GM21576 (cell line): ENCODE measurements around the gene PITX1.
"Not testable (repeated sequence)": the region's sequence is repeated elsewhere in the genome, so short reads cannot be mapped to it uniquely, and the experiment has no call there.

Source experiments
- ATAC-seq: cut with Tn5 transposase; IDR thresholded peaks from one replicate; pipeline ENCODE4 v1.9.1; 2021; ENCODE audit warnings: mild to moderate bottlenecking, moderate library complexity; ENCODE audit not compliant: unreplicated experiment

Gene PITX1

DNA sequence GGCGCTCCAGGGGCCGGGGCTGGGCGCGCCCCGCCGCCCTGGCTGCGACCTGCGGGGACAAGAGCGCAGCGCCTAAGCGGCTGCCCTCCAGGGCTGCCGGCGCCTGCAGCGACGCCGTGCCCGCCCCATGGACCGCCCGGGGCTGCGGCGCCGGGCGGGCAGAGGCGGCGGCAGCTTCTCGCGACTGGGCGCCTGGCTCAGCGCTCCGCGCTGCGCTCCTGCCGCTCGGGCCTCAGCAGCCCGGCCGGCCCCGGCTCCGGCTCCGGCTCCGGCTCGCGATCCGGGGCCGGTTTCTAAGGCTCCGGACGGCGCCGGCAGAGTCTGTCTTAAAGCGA, at the start of gene PITX1:
PITX1 (minus strand) TSS at position 328 of the 335 bp plus-strand sequence. CDS start 347 bp downstream, outside the sequence.
- ATAC-seq = no peak

DNA sequence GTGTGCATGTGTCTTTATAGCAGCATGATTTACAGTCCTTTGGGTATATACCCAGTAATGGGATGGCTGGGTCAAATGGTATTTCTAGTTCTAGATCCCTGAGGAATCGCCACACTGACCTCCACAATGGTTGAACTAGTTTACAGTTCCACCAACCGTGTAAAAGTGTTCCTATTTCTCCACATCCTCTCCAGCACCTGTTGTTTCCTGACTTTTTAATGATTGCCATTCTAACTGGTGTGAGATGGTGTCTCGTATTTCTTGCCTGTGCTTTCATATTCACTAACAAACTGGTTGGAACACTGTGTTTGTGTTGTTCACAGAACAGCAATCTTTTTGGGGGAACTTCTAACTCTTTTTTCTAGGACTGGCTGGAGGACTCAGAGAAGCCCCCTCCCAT, 49.3 kb upstream of the PITX1 start:
- ATAC-seq = not testable (repeated sequence)

DNA sequence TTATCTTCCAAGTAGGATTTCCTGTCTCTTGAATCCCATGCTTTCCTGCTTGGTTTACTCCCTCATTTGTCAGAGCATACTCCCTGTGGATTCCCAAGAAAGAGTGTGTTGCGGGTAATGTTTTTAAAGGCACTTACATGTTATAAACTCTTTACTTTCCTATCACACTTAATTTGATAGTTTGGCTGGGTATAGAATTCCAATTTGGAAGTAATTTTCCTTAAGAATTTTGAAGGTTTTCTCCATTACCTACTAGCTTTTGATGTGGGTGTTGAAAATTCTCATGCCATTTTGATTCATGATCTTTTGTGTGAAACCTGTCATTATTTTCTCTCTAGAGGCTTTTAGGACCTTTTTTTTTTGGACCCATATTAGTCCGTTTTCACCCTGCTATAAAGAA, 47.2 kb upstream of the PITX1 start:
- ATAC-seq = no peak

DNA sequence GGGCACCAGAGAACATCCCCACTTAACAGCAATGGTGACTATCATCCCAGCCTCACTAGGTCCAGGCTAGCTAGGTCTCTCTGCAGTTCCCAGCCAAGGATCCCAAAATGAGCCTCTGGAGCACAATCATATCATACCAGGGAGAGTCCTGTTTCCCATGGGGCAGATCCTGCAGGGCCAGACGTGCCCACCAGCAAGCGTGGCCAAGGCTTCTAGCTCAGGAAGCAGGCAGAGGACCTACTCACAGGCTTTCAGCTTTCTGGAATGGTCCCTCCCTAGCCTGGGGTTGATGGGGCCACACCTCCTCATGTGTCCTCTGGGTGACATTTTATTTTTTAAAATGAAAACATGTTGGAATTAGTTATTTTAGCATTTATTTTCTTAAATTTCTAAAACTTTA, 45.7 kb upstream of the PITX1 start:
- no peak for ATAC-seq

DNA sequence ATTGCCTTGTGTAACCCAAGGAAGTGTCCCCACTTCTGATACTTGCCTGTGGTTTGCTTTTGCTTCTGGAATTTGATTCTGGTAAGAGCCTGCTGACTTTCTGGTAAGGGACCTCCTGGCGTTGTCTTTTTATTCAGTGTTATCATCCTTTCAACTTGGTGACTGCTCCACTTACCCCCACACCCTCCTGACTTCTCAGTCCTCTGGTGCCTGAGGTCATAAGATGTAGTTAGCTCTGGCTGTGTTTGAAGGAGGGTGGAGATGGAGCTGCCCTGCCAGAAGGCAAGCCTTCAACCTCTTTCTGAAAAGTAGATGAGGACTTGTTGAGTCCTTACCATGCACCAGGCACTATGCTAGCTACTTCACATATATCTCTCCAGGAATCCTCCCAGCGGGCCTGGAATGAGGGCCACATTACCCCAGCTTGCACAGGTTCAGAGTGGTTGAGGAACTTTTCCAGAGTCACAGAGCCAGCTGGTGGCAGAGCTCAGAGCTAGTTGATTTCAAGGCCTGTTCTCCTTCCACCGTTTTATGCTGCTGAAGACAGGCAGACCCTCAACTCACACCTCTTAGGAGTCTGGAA, 45.2 kb upstream of the PITX1 start:
- ATAC-seq = no peak

DNA sequence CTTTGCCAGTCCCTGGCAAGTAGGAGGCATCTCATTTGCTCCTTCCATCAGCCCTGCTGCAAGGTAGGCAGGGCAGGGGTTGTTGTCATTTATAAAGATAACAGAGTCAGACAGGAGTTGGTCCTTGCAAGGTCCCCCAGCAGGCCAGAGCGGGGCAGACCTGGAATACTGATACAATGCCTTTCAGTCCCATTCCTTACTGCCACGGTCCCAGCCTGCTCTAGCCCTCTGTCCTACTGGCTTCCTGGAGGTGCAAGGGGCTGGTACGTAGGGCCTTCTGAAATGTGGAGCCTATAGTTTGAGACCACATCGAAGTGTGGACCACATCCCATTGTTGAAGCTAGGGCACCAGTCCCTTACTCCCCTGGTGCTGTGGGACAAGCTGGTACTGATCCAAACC, 42.8 kb upstream of the PITX1 start:
- ATAC-seq = no peak

DNA sequence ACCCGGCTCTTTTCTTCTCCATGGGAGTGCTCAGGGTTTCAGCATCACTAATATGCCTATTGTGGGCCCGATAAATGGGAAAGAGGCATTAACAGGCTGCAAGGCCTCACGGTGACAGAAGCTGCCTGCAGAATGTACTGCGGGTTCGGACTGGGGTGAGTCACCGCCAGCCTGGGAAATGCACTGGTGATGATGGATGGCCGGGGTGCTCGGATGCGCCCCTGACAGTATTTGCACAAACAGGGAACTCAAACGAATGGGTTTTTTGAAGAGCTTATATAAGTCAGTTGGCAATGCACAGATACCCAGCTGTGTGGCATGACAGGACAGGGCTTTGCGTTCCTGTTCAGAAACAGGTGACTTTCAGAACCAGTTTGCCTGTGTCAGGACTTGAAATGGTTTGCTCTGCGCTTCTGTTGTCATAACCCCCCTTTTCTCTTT, 42.0 kb upstream of the PITX1 start:
- no peak for ATAC-seq

DNA sequence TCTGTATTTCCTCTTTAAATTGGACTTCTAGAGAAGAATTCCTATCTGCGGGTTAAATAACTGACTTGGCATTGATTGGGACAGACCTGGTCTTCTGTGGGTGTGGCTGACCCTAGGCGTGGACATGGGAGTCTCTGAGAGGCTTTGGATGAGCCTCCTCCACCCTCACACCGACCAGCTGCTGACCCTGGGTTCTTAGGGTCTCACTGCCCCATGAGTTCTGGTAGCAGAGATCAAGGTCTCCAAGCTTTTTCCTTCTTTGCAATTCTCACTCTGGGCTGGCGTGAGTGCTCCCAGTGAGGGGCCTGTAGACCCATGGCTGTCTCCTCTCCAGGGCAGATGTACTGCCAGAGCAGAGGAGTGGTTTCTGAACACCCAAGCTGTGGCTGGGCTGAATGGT, 41.6 kb upstream of the PITX1 start:
- ATAC-seq = no peak

DNA sequence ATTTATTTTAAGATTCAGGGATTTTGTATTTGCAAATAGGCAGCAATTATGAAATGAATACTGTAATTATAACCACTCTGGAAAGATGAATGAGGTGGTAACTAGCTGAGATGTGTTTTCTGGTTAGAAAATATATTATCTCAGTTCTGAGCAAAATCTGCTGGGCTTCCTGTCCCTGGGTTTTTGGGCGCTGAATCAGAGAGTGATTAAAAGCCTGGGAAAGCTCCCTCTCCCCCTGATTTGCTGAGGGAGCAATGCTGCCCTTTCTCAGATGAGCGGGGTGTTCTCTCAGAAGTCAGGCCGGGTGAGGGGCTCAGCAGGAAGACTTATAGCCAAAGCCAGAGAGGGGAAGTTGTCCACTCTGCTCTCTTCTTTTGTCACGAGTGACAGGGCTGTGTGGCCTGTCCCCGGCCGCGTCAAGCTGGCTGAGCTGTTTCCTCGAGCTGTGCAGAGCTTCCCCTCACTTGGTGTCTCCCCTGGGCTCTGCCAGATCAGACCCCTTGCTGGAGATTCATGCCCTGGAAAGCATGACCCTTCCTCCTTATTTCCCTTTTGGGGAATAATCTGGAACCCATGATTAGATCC, 39.8 kb upstream of the PITX1 start:
- ATAC-seq = no peak

DNA sequence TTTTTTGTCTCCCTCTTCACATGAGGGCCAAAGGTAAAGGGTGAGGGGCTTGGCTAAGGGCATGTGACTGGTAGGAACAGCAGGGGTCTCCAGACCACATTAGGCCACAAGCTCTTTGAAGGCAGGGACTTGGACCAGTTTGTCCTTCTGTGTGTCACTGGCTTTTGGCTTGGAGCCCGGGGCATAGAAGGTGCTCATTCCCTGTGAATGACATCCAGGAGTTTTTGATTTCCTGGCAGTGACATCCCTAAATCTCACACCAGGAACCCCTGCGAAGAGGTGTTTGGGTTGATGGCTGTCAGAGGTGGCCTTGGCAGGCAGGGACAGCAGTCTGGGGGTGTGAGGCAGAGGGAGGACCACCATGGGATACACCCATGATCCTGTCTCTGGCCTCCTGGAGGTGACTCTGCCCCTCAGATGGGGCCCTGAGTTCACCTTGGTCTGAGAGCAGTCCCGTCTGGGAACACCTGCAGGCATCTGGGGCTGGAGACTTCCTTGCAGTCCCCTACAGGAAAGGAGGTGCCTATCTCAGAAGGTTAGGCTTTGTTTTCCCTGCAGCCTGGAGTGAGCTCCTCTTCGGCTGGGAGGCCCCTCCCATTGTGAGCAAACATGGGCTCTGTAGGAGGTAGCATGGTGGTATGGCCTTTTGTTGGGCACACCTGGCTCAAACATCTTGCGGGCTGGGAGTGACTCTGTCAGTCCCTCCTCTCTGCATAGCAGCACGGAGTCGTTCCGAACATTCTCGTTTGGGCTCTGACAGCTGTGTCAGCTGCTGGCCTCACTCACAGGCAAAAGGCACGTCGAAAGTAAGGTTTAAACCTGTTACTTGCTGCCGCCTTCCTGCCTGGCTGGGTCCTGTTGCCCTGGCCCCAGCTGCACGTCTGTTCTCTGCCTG, 38.6 kb upstream of the PITX1 start:
- no peak for ATAC-seq

DNA sequence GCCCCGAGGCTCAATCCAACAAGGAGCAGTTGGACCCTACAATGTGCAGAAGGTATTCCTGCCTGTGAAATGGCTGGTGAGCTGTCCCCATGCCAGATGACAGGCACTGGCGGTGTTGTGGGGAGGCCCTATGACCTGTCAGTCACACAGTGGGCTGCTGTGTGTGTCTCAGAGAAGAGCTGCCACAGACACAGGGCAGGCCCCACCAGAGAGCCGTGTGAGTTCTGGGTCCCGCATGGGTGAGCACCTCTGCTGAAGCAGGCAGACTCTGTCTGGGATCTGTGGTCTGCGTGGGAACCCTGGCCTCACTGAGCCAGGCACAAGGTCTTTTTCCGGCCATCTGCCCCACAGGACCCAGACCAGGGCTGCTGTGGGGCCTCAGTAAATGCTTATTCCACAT, 37.3 kb upstream of the PITX1 start:
- no peak for ATAC-seq

DNA sequence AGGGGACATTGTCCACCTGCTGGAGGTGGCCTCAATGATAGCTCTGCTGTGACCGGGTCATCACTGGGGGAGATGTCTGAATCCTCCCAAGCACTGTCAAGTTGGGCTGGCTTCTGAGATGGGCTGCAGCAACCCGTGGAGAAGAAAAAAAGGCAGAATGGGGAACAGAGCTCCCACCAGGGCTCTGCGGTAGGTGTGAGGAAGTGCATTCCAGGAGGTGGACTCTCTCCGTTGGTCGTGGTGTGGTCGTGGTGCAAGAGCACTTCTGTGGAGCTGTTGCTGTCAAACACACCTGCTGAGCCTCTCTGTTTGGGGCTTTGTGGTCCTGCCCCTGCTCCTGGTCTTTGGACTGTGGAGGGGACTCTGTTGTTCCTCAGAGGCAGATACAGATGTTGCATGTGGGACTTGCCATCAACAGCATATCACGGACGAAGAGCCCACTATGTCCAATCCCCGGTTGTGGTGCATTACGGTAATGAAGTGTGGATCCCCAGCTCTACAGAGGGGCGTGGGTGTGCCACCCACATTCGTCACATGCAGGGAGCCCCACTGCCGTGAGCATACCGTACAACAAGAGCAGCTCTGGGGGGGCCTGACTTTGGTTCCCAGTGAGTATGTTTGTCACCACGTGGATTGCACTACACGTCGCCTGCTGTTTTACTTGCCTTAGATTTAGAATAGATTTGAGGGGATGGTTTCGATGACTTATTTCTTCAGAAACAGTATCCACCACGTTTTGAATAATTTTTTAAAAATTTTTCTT, 36.0 kb upstream of the PITX1 start:
- no peak for ATAC-seq

DNA sequence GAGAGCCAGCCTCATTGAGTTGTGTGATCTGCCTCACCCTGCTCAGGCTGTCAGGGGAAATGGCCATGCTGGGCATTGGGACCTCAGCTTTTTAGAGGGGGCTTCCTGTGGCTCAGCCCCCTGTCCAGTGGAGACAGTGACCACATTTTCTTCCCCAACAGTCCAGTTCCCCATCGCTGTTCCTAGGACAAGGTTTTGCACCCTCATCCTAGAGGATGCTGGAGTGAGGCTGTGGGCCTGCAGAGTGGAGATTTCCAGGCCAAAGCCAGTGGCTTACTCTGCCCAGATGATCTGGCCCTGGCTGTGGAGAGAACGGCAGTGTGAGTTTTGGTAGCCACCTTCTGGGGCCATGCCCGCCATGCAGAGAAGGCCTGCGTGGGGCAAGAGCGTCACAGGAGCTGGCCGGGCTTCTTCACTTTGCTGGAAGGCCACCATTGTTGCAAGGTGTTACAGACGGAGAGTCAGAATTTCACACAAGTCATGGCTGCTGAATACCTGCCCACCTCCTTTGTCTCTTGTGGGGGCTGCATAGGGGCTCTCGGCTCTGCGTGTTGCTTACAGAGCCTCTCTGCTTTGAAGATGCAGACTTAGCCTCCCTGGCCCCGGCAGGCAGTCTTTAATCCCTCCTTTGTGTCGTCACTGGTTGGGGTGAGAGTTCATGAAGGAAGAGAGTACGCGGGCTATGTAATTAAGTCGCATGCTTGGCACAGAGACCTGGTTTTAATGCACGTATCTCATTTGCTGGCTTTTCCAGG, 35.2 kb upstream of the PITX1 start:
- ATAC-seq = no peak

DNA sequence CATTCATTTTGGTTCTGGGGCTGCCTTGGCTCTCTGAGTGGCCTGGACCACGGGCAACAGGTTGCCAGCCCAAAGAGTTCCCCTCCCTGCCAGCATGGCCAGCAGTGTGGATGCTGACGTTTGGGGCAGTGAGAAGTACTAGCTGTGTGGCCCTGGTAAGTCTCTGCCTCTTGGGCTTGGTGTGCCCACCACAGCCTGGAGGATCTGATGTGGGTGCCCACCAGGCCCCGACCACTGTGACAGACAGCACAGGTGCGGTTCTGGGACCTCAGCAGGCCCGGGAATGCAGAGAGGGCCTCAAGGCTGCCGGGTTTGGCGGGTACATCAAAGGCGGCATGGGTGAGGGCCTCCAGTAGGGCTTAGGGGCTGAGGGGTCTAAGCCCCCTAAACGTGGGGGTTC, 33.6 kb upstream of the PITX1 start:
- ATAC-seq = no peak

DNA sequence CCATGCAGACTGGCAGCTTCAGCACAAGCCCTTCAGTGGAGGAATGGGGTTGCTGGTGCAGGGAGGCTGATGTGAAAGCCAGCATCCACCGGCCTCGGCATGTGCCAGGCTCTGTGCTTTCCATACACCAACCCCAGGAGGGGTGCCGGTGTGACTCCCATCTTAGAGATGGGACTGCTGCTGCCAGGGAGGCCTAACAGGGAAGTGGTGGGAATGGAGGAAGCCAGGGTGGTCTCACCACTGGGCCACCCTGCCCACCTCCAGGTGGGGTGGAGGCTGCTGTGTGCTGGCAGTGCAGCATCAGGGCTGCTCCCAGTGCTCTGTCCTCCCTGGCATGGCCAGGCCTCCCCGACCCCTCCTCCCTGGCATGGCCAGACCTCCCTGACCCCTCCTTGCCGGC, 32.8 kb upstream of the PITX1 start:
- no peak for ATAC-seq

DNA sequence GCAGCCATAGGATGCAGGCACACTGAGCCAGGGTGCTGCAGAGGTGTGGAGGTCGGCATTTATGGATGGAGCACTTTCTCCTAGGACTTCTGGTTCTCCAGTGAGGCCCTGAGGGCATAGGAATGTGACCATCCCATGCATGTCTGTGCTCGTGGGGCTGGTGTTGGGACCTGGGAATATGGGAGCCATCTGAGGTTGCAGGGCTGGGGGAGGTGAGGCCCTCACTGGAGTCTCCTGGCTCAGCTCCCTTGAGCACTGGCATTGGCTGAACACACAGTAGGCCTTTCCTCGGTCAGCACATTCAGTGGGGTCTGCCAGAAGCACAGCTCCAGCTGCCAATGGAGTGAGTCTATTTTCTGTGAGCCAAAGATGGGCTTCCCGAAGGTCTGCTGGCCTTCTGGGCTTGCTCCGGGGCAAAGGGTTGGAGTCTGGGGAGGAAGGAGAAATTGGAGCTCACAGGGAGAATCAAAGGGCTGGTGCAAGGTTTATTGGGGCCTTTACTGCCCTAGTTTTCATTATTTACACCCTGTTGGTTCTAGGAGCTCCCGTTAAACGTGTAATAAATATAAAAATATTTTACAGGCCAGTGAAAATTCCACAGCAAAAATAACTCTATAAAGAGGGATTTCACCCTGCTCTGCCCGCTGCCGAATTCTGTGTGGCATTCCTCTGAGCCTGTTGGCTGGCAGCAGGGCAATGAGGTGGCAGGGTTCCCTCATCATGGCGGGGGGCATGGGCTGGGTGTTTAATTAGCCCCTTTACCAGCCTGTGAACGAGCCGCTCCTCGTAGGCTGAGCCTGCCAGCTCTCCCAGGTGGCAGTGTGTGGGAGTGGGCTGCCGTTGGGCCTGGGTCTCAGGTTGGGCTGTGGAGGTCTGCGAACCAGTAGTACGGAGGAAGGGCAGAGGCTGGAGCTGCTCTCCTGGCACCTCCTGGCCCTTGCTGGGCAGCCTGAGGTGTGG, 31.6 kb upstream of the PITX1 start:
- ATAC-seq = no peak

DNA sequence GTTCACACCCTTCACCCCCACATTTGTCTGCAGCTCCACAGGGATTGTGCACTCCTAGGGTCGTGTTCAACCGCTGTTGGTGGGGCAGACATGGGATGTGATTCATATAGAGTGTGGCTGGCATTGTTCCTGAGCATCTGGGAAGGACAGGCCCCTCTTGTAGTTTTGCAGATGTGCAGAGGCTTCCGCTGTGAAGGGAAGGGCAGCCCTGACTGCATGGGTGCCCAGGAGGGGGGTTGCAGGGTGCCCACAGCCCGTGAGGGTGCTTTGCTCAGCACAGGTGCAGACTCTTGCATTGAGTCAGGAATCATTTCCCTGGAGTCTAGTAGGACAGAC, 30.2 kb upstream of the PITX1 start:
- no peak for ATAC-seq

DNA sequence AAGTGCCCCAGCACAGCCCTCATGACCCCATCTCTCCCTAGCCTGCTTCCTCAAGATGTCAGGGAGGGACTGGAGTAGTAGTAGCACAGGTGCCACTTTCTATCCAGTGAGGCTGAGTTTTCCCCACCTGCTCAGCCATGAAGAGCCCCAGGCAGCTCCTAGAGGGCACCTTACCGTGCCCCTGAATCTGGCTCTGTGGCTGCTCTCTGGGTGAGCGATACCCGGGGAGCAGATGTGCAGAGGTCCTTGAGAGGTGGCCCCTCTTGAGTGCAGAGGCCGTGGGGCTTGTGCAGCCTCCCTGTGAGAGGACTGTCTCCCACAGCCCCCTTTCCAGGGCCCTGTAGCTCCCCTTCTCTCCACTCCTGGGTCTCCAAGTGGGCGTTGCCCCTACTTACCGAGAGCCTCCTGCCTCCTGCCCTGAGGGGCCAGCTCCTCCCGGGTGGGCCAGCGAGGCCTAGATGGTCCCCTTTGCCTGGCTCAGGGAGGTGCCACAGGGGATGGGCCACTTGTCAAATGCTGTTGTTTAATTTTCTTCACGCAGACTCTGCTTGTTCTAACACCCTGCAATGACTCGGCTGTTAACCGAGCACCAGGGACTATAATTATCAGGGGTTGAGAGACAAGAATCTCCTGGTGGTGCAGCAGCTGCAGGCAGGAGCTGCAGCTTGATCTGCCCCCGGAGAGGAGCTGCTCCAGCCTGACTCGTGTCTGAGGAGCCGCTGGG, 29.6 kb upstream of the PITX1 start:
- ATAC-seq = no peak

DNA sequence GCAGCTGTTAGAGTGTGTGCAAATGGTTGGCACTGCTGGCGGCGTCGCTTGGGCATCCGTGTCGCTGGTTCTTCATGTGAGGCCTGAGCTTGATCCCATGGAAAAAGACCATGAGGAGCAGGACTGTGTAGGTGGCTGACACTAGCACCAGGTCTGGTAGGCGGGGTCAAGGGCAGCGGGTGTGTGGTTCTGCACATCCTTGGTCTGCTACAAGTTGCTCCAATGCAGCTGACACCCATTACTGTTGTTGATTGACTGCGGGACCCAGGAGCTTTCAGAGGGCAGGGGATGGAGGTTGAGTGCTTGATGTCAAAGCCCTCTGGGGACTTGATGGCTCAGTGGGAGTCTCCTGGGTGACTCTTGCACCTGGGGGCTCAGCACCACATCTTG, 29.0 kb upstream of the PITX1 start:
- ATAC-seq = no peak
